Stomach smooth muscle (tissue), 2 donors: Measurements from ENCODE around the gene ALOX12B.
A peak's percentile ranks its signal among the peaks of the same experiment; 100 is the strongest.

Experiments used
- H3K27ac ChIP-seq: one replicate; pipeline ENCODE4 v1.7.0; 2013; ENCODE audit warnings: mild to moderate bottlenecking, low read length, inconsistent platforms
- H3K27me3 ChIP-seq, 2 donors: one replicate each; pipeline ENCODE4 v1.7.0; 2013; ENCODE audit warnings: low read length in 2 of 2; ENCODE audit not compliant: insufficient read depth in 2 of 2, control insufficient read depth in 1 of 2
- H3K36me3 ChIP-seq, 2 donors: one replicate each; pipeline ENCODE4 v1.7.0; 2013; ENCODE audit warnings: low read length in 2 of 2; ENCODE audit not compliant: control insufficient read depth in 2 of 2, insufficient read depth in 2 of 2
- H3K4me1 ChIP-seq: one replicate; pipeline ENCODE4 v1.7.0; 2013; ENCODE audit warnings: low read length; ENCODE audit not compliant: control insufficient read depth, insufficient read depth
- H3K4me3 ChIP-seq, 2 donors: one replicate each; pipeline ENCODE4 v1.7.0; 2013; ENCODE audit warnings: low read length in 2 of 2
- H3K9ac ChIP-seq, 2 donors: one replicate each; pipeline ENCODE4 v1.7.0; 2013; ENCODE audit warnings: low read length in 2 of 2, mild to moderate bottlenecking in 1 of 2
- H3K9me3 ChIP-seq, 2 donors: one replicate each; pipeline ENCODE4 v1.7.0; 2013; ENCODE audit warnings: low read length in 2 of 2; ENCODE audit not compliant: control insufficient read depth in 2 of 2
- donor health status: healthy.
- donor health status: Pancreatic carcinoma.

The ALOX12B gene

DNA sequence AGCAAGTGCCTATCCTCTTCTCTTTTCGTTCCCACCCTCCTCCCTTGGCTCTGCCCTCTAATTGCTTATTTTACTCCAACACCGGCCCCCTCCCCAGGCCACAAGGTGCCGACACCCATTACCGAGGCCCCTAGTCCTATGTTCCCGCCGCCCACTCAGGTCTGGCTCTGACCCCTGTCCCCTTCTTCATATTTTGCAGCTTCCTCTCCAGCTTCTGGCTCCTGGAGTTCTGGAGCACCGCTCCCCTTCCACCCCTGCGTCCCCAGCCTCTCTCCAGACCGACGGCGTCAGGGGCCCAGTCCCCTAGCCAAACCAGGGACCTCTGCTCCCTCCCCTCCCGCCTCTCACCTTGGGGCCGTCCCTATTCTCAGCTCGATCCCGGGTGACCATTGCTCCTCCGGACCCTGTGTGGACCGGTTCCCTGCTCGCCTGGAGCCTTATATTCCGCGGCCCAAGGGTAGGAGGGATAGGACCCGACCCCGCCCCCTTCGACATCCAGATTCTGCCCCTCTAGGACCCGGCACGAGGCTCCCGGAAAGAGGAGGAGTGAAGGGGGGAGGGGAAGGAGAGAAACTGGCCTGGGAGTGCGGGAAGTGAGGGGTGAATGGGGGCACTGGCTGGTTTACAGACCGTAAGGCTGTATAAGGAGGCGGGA, 36.3 kb upstream of the ALOX12B start, which contains the start of gene HES7:
Gene HES7, minus strand, starts transcription at position 412 of the 655 bp plus-strand sequence. Its CDS starts 22 bp downstream, at position 390.
- no peaks in the 10 kb centered on the region for H3K36me3 ChIP-seq
- H3K4me3 ChIP-seq: peak within 1 kb of the TSS; percentile 61 to 86
- H3K27me3 ChIP-seq: peaks cover 46 to 53% of the 10 kb centered on the region in 2 donors
- H3K27ac ChIP-seq: no peak within 1 kb of the TSS
- peaks cover 60% of the 10 kb centered on the region for H3K4me1 ChIP-seq
- no peaks in the 10 kb centered on the region for H3K9me3 ChIP-seq
- H3K9ac ChIP-seq: no peak within 1 kb of the TSS

GRCh38 chr17:8122924-8123694, 35.6 kb upstream of the ALOX12B start:
- H3K4me3 ChIP-seq: peak overlapping the region; percentile 52 to 86
- peaks cover 42 to 51% of the 10 kb centered on the region in 2 donors for H3K27me3 ChIP-seq
- no peaks in the 10 kb centered on the region for H3K36me3 ChIP-seq
- H3K9ac ChIP-seq: no peak overlapping the region
- no peak overlapping the region for H3K27ac ChIP-seq
- no peaks in the 10 kb centered on the region for H3K9me3 ChIP-seq
- H3K4me1 ChIP-seq: peaks cover 67% of the 10 kb centered on the region

DNA sequence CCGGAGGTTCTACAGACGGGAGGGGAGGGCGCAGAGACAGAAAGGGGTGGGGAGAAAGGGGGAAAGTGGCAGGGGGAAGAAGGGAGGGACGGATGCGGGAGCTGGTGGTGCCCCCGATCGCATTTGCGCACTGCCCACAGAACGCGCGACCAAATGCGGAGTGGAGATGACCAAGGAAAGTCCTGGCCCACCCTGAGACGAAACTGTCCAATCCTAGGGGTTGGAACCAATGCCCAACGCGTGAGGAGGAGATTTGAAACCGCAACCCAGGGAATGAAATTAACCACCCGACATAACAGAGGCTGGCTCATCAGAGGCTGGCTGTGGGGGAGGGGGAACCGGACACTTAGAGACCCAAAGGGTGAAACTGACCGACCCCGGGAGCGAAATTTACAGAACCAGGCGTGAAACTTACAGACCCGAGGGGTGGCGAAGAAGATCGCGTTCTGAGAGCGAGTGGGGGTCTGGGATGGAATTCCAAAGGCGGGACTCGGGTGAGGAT, 35.0 kb upstream of the ALOX12B start:
- Histone ChIP-seq H3K9me3 (no peaks in the 10 kb centered on the region), H3K9ac (no peak overlapping the region), H3K4me3 (peak overlapping the region; percentile 52 to 86), H3K36me3 (no peaks in the 10 kb centered on the region), H3K27ac (no peak overlapping the region), H3K4me1 (peaks cover 74% of the 10 kb centered on the region), H3K27me3 (peaks cover 47 to 56% of the 10 kb centered on the region in 2 donors)

DNA sequence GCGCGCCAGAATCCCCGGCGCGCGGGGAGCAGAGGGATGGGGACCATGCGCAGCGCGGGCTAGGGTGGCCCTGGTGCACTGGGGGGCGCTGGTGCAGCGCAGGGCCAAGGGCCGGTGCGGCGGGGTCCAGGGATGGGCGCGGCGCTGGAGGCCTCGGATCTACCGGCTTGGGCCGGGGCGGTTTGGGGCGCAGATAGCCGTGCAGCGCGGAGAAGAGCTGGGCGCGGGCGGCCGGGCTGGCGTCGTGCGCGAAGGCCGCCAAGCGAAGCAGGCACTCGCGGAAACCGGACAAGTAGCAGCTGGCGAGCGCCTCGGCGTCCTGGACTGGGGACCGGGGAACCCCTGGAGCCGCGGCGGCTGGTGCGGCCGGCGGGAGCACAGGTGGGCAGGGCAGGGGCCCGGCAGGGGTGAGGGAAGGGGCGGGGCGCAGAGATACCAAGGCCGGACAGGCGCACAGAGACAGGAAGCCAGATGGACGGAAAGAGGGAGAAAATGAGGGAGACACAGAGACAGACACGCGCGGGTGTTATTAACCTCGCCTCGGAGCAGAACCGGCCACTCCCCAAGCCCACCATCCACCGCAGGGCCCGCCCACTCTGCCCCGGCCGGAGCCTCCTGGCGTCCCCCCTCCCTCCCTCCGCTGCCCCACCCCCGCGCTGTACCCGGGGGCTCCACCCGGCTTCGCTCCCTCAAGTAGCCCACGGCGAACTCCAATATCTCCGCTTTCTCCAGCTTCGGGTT, 34.3 kb upstream of the ALOX12B start:
- H3K4me1 ChIP-seq: peaks cover 73% of the 10 kb centered on the region
- H3K36me3 ChIP-seq: no peaks in the 10 kb centered on the region
- no peak overlapping the region for H3K9ac ChIP-seq
- H3K4me3 ChIP-seq: peak overlapping the region; percentile 52 to 86
- H3K27me3 ChIP-seq: peaks cover 48 to 60% of the 10 kb centered on the region in 2 donors
- H3K9me3 ChIP-seq: no peaks in the 10 kb centered on the region
- H3K27ac ChIP-seq: no peak overlapping the region

- Histone ChIP-seq H3K27ac (no peak overlapping the region), H3K36me3 (no peaks in the 10 kb centered on the region), H3K27me3 (peaks cover 53 to 65% of the 10 kb centered on the region in 2 donors), H3K4me1 (peaks cover 70% of the 10 kb centered on the region), H3K4me3 (peak overlapping the region in 1 of 2 donors; percentile 68), H3K9me3 (no peaks in the 10 kb centered on the region), H3K9ac (no peak overlapping the region)
Observed at GRCh38 chr17:8121407-8121680, 33.8 kb upstream of the ALOX12B start.

DNA sequence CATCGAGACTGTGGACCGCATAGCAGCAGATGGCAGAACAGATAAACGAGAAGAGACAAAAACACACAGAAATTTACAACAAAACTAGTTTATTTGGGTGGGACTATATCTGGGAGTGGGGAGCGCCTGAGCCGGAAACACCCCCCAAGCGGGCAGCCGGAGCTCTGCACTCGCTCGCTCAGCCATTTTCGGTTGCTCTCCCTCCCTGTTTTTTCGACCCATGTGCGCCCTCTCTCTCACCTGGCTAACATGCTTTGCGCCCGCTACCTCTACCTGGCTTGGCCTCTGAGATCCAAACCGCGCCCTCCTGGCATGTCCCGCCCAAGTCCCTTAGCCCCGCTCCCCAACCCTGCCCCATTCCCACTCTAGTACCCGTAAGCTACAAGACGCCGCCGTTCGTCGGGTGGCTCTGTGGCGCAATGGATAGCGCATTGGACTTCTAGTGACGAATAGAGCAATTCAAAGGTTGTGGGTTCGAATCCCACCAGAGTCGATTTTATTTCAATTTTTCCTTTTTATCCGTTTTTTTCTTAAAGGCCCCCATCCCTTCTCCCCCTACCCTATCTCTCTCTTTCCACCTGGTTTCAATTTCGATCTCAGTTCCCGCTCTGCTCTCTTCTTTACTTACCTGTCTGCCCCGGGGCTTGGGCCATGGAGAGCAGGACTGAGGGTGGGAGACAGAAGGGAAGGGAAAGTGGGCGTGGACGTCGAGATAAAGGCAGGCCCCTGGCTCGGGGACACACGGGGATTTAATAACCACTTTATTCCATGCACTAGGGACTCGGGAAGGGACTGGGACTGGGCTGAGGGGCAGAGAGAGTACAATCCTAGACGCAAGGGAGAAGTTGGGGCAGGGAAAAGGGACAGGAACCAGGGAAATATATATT, 33.2 kb upstream of the ALOX12B start:
- Histone ChIP-seq H3K9me3 (no peaks in the 10 kb centered on the region), H3K9ac (no peak overlapping the region), H3K27ac (no peak overlapping the region), H3K27me3 (peaks cover 58 to 69% of the 10 kb centered on the region in 2 donors), H3K4me1 (peaks cover 70% of the 10 kb centered on the region), H3K4me3 (peak overlapping the region; percentile 13 to 57), H3K36me3 (no peaks in the 10 kb centered on the region)

GRCh38 chr17:8119581-8120519, 32.3 kb upstream of the ALOX12B start:
- H3K9me3 ChIP-seq: no peaks in the 10 kb centered on the region
- H3K27ac ChIP-seq: no peak overlapping the region
- H3K27me3 ChIP-seq: peaks cover 64 to 68% of the 10 kb centered on the region in 2 donors
- H3K4me3 ChIP-seq: peak overlapping the region; percentile 13 to 83
- no peaks in the 10 kb centered on the region for H3K36me3 ChIP-seq
- H3K9ac ChIP-seq: peak overlapping the region in 1 of 2 donors; percentile 29
- H3K4me1 ChIP-seq: peaks cover 62% of the 10 kb centered on the region

DNA sequence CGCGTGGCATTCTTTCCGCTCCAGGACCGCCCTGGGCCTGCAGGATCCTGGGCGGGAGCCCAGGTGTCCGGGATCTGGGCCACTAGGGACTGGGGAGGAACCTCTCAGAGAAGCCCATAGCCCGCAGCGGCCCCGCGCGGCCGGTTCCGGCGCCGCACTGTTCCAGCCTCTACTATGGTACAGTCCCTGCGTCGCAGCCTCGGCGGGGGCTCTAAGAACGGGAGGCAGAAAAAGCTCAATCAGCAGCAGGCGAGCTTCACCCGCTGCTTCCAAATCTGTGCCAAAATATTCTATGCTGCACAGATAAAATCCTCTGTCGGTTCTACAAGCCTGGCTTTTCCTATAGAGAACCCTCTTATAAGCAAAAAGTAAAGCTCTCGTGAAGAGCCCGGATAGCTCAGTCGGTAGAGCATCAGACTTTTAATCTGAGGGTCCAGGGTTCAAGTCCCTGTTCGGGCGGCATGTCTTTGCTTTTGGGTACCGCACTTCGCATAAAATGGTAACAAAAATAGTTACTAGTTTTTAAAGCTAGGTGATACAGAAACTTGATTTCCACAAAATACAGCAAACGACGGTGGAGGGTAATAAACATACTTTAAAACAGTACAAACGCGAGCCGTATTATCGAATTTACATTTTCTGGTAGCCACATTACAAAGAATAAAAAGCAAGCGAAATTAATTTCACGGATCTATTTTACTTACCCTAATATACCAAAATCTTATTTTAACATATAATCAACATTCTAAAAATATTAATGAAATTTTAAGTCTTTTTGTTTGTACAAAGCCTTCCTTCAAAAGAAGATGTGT, 31.5 kb upstream of the ALOX12B start:
- peak overlapping the region; percentile 13 for H3K27ac ChIP-seq
- peak overlapping the region; percentile 79 to 83 for H3K4me3 ChIP-seq
- H3K4me1 ChIP-seq: peaks cover 54% of the 10 kb centered on the region
- peak overlapping the region; percentile 47 to 54 for H3K9ac ChIP-seq
- no peaks in the 10 kb centered on the region for H3K36me3 ChIP-seq
- H3K9me3 ChIP-seq: no peaks in the 10 kb centered on the region
- peaks cover 63 to 64% of the 10 kb centered on the region in 2 donors for H3K27me3 ChIP-seq
